ENCODE results near the gene ADRA2C.
"Not testable (repeated sequence)": the region's sequence is repeated elsewhere in the genome, so short reads cannot be mapped to it uniquely, and the experiment has no call there.

Gene ADRA2C

GRCh38 chr4:3813151-3814052 lies 47.2 kb downstream of the ADRA2C start:
- no peak for DNase-seq (ENCODE audit: low spot score)

GRCh38 chr4:3814053-3814570 lies 47.9 kb downstream of the ADRA2C start:
- no peak for DNase-seq (ENCODE audit: low spot score)

GRCh38 chr4:3814838-3815237 lies 48.7 kb downstream of the ADRA2C start:
- not testable (repeated sequence) for DNase-seq (ENCODE audit: low spot score)

- no peak for DNase-seq (ENCODE audit: low spot score)
Observed at GRCh38 chr4:3816256-3816825, 50.2 kb downstream of the ADRA2C start.

- DNase-seq (ENCODE audit: low spot score): no peak
Observed at GRCh38 chr4:3816983-3817960, 51.1 kb downstream of the ADRA2C start.
